GM06990 (cell line): ENCODE measurements around the gene GJA10.
A peak's percentile ranks its signal among the peaks of the same experiment; 100 is the strongest.

Source experiments
- DNase-seq: peaks from one replicate; pipeline ENCODE4 v3.0.0-alpha.2; 2011; ENCODE audit not compliant: insufficient read length; ENCODE audit errors: extremely low read depth
- H3K27me3 ChIP-seq: replicated peaks from 2 replicates; pipeline ENCODE4 v1.6.0; 2011; ENCODE audit warnings: low read length; ENCODE audit not compliant: control insufficient read depth, insufficient read depth
- H3K36me3 ChIP-seq: 2 replicates; pipeline ENCODE4 v1.5.1; 2011; ENCODE audit warnings: low read length; ENCODE audit not compliant: control insufficient read depth, insufficient read depth
- H3K4me3 ChIP-seq: replicated peaks from 2 replicates; pipeline ENCODE4 v1.5.1; 2011; ENCODE audit warnings: low read depth, mild to moderate bottlenecking, control low read depth, low read length
- TF ChIP-seq, protein P1 (sequence below): IDR thresholded peaks from 2 replicates; pipeline ENCODE4 v1.5.1; 2011; ENCODE audit warnings: low read length, control low read depth, mild to moderate bottlenecking, inconsistent platforms; ENCODE audit not compliant: insufficient read depth, poor library complexity, severe bottlenecking

Gene GJA10

GRCh38 chr6:89938014-89938413, 43.7 kb downstream of the GJA10 start:
- no peaks in the 10 kb centered on the region for H3K36me3 ChIP-seq
- peaks cover 3% of the 10 kb centered on the region for H3K27me3 ChIP-seq

DNA sequence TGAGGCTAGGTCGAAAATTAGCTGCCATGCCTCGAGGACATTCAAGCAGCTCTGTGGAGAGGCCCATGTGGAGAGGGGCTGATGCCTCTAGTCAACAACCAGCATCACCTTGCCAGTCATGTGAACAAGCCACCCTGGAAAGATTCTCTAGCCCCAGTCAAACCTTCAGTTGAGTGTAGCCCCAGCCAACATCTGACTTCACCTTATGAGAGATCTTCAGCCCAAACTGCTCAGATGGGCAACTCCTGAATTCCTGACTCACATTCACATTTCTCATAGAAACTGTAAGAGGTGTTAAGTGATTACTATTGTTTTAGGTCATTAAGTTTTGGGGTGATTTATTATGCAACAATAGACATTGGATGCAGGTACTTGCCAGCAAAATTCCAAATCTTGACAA, 44.9 kb downstream of the GJA10 start:
- H3K27me3 ChIP-seq: peaks cover 3% of the 10 kb centered on the region
- no peak for DNase-seq
- no peak overlapping the region for H3K4me3 ChIP-seq
- no peaks in the 10 kb centered on the region for H3K36me3 ChIP-seq
- TF ChIP-seq, protein P1, sequence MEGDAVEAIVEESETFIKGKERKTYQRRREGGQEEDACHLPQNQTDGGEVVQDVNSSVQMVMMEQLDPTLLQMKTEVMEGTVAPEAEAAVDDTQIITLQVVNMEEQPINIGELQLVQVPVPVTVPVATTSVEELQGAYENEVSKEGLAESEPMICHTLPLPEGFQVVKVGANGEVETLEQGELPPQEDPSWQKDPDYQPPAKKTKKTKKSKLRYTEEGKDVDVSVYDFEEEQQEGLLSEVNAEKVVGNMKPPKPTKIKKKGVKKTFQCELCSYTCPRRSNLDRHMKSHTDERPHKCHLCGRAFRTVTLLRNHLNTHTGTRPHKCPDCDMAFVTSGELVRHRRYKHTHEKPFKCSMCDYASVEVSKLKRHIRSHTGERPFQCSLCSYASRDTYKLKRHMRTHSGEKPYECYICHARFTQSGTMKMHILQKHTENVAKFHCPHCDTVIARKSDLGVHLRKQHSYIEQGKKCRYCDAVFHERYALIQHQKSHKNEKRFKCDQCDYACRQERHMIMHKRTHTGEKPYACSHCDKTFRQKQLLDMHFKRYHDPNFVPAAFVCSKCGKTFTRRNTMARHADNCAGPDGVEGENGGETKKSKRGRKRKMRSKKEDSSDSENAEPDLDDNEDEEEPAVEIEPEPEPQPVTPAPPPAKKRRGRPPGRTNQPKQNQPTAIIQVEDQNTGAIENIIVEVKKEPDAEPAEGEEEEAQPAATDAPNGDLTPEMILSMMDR: no peak

More at GRCh38 chr6:89938014-89938413, 43.7 kb downstream of the GJA10 start:
- no peak for DNase-seq
- TF ChIP-seq, protein P1: no peak
- H3K4me3 ChIP-seq: no peak overlapping the region

GRCh38 chr6:89940225-89941027, 46.2 kb downstream of the GJA10 start:
- Histone ChIP-seq H3K27me3 (peaks cover 3% of the 10 kb centered on the region), H3K36me3 (no peaks in the 10 kb centered on the region), H3K4me3 (no peak overlapping the region)
- TF ChIP-seq, protein P1: peak; percentile 70
- DNase-seq: no peak

DNA sequence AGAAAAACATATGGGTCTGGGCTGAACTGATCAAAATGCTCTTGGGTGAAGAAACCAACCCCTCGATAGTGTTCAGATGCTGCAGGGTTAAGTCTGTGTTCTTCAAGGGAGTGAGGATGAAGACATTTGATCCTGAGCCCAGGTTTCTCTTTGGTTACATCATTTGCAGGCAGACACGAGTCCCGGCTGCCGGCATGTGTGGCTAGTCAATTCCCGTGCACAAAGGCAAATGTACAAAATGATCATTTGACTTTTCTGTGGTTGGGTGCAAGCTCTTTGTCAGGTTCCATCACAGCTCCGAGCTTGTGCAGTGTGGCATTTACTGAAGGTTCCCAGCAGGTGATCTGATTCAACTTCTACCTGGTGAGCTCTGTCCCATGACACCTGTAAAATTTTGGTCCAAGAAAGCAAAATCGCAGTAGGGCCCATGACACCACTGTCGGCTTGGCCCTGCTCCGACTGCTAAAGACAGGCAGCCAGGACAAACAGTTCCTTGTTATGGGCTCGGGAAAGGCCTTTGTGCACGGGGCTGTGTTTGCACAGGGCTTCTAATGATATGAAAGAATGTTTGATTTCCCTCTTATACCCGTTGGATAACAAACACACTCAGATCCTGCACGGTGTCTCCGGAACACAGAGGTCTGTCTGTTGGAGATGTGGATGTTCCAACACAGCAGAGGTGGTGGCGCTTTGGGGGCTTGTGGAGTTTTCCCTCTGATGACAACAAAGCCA, 46.9 kb downstream of the GJA10 start:
- Histone ChIP-seq H3K27me3 (peaks cover 3% of the 10 kb centered on the region), H3K36me3 (no peaks in the 10 kb centered on the region), H3K4me3 (no peak overlapping the region)
- DNase-seq: no peak
- TF ChIP-seq, protein P1: no peak

GRCh38 chr6:89941763-89942497, 47.7 kb downstream of the GJA10 start:
- Histone ChIP-seq H3K27me3 (peaks cover 3% of the 10 kb centered on the region), H3K4me3 (no peak overlapping the region), H3K36me3 (no peaks in the 10 kb centered on the region)
- no peak for DNase-seq
- TF ChIP-seq, protein P1: no peak
